GM19397 (cell line): ENCODE measurements around the gene SERPINE1.
A peak's percentile ranks its signal among the peaks of the same experiment; 100 is the strongest.

Experiments
- ATAC-seq: cut with Tn5 transposase; IDR thresholded peaks from one replicate; pipeline ENCODE4 v1.9.1; 2021; ENCODE audit warnings: mild to moderate bottlenecking, moderate library complexity; ENCODE audit not compliant: unreplicated experiment

SERPINE1 gene

DNA sequence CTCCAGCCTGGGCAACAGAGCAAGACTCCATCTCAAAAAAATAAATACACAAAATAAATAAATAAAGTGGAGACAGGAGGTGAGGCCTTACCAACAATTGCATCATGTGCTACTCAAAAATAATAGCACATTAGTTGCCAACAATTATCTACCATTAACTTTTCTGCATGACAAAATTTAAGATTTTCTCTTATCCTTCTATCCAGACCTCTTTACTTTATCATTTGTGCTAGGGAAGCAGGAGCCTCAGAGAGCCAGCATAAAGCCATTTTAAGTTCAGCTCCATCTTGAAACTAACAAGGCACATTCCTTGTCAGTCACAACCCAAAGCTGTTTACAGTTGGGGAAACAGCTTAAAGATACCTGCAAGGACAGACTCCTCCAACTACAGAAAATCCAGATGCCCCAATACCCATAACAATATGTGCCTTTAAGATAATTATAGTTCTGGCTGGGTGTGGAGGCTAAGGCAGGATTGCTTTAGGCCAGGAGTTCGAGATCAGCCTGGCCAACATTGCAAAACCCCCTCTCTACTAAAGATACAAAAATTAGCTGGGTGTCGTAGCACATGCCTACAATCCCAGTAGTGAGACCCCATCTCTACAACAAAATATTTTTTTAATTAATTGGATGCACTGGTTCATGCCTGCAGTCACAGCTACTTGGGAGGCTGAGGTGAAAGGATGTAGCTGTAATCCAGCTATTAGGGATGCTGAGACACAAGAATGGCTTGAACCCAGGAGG is 25.2 kb downstream of the SERPINE1 start:
- no peak for ATAC-seq

DNA sequence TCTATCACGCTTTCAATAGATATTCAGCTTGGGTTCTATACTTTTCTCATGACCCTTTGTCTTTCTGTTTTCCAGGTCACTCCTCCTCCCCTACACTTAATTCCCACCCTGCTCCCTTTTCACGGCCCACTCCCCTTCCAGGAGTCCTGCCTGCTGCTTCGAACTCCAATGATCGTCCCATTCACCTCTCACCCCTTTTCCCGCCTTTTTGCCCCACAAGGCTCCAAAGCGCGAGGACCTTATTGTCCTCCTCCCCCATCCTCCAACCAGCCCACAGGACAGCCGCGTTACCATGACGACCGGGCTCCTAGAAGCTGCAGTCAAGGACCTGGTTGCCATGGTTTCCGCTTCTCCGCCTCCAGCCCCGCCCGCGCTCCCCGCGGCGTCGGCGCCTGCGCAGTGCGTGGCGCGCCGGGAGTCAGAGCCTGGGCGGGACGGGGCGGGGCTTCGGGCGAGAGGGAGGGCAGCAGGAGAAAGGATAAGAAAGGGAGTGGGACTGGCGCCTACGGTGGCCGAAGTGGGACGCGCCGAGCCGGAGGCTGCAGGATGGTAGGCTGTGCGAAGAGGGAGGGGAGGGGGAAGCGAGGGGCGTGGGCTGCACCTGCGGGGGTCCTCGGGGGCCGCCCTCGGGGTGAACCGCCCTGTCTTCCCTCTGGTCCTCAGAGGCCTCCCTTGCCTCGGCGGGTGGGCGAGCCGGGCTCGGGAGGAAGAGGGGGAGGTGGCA is 27.2 kb downstream of the SERPINE1 start, which contains the start of gene AP1S1:
TSS of gene AP1S1 (plus strand) at position 508 of the 724 bp plus-strand sequence. CDS start at position 547, 39 bp downstream.
- ATAC-seq: peak; percentile 80

DNA sequence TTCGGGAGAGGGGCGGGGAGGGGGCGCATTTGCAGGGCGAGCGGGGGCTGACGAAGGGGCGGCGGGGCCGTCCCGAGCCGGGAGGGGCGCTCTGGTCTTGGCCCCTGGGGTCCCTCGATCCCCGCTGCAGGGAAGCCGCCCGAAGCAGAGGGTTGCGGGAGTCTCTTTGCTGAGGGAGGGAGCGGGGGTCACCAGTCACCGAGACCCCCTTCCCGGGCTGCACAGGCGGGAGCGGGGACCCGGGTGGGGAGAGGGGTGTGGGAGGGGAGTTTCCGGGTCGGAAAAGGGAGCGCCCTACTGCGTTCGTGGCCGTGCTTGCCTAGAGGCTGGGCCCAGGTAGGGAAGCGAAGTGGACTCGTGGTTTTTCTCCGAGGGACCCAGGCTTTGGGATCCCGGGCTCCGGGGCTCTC is 27.8 kb downstream of the SERPINE1 start:
- no peak for ATAC-seq

- no peak for ATAC-seq
Observed at GRCh38 chr7:101155303-101155702, 28.4 kb downstream of the SERPINE1 start.

DNA sequence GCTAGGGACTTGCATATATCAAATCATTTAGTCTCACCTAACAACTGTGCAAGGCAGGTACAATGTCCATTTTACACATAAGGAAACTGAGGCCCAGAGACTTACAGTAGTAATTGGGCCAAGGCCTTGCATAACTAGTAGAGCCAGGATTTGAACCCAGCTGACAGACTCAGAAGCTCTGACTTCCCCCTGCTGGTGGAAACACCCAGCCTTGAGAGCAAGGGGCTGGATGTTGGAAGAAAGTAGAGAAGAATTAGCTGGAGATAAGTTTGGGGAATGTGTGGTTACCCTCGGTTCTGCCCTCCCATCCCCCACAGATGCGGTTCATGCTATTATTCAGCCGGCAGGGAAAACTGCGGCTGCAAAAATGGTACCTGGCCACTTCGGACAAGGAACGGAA is 29.4 kb downstream of the SERPINE1 start:
- ATAC-seq: no peak

DNA sequence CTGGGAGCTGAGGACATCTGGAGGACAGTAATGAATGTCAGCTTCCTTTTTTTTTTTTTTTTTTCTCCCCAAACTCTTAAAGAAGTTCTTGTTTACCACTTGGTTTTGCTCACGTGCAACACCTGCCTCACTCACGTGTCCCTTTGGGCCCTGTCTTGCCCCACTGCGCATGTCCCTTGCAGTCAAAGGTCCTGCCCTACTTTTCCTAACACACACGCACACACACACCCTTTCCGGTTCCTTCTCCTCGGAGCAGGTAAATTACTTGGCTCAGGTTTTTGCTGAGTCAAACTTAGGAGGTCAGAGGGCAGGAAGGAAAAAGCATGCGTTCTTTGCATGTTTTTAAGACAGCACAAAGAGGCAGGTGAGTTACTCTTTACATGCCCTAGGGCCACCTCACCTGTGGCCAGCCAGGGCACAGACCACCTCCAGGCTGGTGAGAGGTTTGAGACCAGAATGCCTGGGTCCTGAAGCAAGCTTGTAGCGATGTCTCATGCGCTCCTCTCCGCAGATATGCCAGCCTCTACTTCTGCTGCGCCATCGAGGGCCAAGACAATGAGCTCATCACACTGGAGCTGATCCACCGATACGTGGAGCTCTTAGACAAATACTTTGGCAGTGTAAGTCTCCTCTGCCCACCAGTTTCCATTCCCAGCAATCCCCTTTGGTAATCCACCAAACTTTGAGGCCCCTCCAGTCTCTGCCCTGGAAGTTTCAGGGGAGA is 30.1 kb downstream of the SERPINE1 start:
- no peak for ATAC-seq

DNA sequence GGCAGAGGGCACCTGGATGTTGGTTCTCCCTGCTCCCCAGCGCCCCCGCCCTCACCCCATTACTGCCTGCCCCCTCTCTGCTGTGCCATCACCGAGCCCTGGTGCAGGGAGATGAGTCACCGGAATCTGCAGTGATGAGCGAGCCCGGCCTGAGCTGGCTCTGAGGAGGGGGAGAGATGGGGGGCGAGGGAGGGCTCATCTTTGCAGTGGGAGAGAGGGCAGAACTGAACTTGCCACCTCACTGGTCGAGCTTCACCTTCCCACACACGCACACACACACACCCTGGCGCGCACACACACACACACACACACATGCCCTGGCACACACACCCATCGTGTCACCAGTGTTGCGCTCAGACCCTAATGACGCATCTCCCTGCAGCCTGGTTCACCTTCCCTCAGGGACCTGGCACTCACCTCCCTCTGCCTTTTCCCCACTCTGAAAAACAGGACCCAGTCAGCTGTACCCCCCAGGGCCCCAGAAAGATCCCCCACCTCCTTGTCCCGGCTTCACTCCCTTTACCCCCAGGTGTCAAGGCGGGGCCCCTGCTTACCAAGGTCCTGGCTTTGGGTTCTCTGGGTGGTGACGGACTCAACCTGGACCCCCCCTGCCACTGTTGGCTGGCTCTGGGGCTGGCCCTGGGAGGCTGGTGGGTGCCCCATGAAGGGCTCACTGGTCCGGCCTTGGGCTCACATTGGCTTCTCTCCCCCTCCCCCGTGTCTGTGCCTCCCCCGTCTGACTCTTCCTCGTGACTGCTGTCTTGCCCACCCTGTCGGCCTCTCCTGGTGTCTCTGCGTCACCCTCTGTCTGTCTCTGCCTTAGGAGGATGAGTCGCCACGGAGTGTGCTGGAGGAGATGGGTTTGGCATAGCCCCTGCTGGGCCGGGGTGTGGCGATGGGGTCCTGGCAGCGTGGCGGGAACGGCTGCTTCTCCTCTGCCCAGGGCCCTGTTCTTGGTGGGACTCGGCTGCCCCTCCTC is 33.1 kb downstream of the SERPINE1 start:
- no peak for ATAC-seq

DNA sequence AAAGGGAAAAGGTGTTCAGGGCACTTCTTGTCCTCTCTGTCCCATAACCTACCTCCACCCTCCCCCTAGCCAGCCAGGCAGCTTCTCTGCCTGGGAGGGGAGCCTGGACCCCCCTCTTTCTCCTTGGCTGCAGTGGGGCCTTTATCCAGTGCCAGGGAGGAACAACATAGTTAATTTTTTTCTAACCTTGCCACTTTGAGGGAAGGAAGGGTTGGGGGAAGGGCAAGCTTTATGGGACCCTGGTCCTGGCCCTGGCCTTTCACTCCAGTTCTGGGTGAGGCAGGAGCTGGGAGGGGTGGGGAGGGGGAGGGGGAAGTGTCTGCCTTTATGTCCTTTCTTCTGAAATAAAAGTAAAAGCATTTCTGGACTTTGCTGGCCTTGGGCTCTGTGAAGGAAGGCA is 34.0 kb downstream of the SERPINE1 start:
- no peak for ATAC-seq

- no peak for ATAC-seq
Observed at GRCh38 chr7:101161692-101162471, 35.0 kb downstream of the SERPINE1 start.

- no peak for ATAC-seq
Observed at GRCh38 chr7:101162551-101163278, 35.8 kb downstream of the SERPINE1 start.

DNA sequence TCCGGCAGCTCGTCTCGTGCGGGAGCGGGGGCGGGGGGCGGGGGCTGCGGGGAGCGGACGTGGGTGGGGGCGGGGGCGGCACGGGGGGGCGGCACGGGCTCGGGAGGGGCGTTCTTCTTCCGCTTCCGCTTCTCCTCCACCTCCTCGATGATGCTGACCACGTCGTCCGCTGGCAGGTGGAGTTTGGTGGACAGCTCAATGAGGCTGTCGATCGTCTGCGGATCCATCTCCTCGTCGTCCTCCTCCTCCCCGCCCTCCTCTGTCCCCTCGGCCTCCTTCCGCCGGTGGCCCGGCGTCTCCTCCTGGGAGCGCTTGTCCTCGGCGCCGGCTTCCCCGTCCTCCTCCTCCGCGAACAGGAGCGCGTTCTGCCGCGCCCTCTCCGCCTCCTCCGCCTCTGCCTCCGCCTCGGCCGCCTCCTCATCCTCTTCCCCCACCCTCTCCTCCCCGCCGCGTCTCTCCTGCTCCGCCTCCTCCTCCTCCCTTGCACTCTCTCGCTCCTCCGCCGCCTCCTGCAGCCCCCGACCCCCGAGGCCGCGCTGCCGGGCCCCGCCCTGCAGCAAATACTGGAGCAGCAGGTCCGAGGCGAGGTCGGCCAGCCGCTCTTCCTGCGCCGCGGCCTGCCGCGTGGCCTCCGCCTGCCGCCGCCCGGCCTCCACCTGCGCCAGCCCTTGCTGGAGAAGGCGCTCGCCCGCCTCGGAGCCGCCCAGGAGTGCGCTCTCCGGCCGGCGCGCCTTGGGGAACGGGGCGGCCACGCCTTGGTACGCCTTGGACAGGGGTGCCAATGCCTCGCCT is 36.6 kb downstream of the SERPINE1 start:
- ATAC-seq: no peak

- ATAC-seq: no peak
Observed at GRCh38 chr7:101164071-101164840, 37.4 kb downstream of the SERPINE1 start.

DNA sequence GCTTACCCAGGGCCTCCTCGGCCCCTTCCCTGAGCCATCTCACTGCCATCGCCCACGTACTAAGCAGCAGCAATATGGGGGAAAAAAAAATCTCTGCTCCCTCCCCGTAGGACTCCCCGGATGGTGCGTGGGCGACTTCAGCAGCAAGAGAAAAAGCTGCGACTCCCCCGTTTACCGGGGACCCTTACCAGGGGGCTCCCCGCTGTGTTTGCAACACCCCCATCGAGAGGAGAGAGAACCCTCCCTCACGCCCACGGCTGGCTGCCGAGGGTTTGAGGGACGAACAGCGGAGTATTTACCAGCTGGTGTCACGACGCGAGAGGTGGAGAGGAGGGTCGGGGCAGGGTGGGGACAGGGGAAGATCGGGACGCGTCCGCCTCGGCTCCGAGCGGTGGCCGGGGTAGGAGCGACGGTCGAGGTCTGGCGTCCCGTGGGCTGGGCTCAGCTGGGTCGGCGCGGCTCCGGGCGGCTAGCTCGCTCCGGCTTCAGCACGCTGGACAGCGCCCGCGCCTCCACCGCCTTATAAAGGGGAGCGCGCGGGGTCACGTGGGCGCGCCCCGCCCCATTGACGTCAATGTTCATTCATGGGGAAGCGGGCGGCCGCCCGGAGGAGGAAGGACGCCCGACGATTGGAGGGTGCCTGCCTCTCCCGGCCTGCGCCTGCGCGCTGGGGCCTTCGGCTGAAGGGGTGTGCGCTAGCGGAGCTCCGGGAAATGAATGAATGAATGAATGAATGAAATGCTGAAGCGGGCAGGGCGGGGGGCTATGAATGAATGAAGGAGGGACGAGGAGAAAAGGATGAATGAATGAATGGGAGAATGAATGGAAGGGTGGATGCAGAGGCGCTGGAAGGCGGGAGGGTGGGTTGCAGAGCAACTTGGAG is 38.4 kb downstream of the SERPINE1 start, which contains the start of gene VGF:
TSS of gene VGF (minus strand) at position 495 of the 883 bp plus-strand sequence. CDS start 726 bp downstream, outside the sequence.
- peak; percentile 63 for ATAC-seq

- no peak for ATAC-seq
Observed at GRCh38 chr7:101165958-101166647, 39.2 kb downstream of the SERPINE1 start.

DNA sequence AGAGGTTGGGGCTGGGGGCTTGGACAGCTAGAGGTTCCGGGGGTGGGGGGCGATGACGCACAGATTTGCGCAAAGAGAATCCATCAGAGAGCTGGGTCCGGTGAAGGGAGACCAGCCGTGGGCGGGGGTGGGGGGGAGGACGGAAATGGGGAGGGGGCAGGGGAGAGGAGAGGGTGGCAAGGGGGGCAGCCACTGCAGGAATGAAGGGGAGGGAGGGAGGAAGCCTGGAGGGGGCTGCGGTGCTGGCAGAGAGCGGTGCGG is 39.7 kb downstream of the SERPINE1 start:
- no peak for ATAC-seq
